Liver (tissue), 3 donors: ENCODE measurements around the gene PRR36.

Source experiments
- ATF3 ChIP-seq: IDR thresholded peaks from 2 replicates; pipeline ENCODE4 v1.6.1; 2016; ENCODE audit warnings: antibody characterized with exemption
- CTCF ChIP-seq: fragments of 150-350 bp; IDR thresholded peaks from 2 replicates; pipeline ENCODE4 v1.5.1; 2017; ENCODE audit warnings: improper control_type of control experiment, low read depth, low read length; ENCODE audit not compliant: missing input control
- EGR1 ChIP-seq, 2 donors: IDR thresholded peaks; 2 replicates each; pipeline ENCODE4 v1.6.1; 2016 to 2018; ENCODE audit warnings: antibody characterized with exemption in 2 of 2, low read depth in 2 of 2
- FOXA1 ChIP-seq: IDR thresholded peaks from 2 replicates; pipeline ENCODE4 v1.6.1; 2016; ENCODE audit warnings: antibody characterized with exemption
- HNF4G ChIP-seq: IDR thresholded peaks from 2 replicates; pipeline ENCODE4 v1.6.1; 2016; ENCODE audit warnings: antibody characterized with exemption
- JUND ChIP-seq, 2 donors: IDR thresholded peaks; 2 replicates each; pipeline ENCODE4 v1.6.1; 2016; ENCODE audit warnings: antibody characterized with exemption in 2 of 2
- MAX ChIP-seq: IDR thresholded peaks from 2 replicates; pipeline ENCODE4 v1.6.1; 2016; ENCODE audit warnings: antibody characterized with exemption
- NR2F2 ChIP-seq: IDR thresholded peaks from 2 replicates; pipeline ENCODE4 v1.6.1; 2016; ENCODE audit warnings: antibody characterized with exemption
- RAD21 ChIP-seq, 2 donors: IDR thresholded peaks; 2 replicates each; pipeline ENCODE4 v1.6.1; 2016; ENCODE audit warnings: antibody characterized with exemption in 2 of 2, mild to moderate bottlenecking in 2 of 2
- SP1 ChIP-seq: IDR thresholded peaks from 2 replicates; pipeline ENCODE4 v1.6.1; 2018; ENCODE audit warnings: antibody characterized with exemption, mild to moderate bottlenecking
- TAF1 ChIP-seq: conservative IDR thresholded peaks from 2 replicates; pipeline ENCODE4 v1.6.1; 2016; ENCODE audit warnings: antibody characterized with exemption, mild to moderate bottlenecking
- YY1 ChIP-seq: IDR thresholded peaks from 2 replicates; pipeline ENCODE4 v1.6.1; 2016; ENCODE audit warnings: antibody characterized with exemption, mild to moderate bottlenecking
- donor health status: healthy.
- donor health status: healthy.

- TF ChIP-seq CTCF (no peak), RAD21 (IDR thresholded peaks at IDR 0.05) (no peak), EGR1 (IDR thresholded peaks at IDR 0.05; ENCODE audit: low read depth in 2 of 2) (no peak), TAF1 (no peak), MAX (no peak), FOXA1 (no peak), YY1 (no peak), SP1 (no peak), ATF3 (no peak), HNF4G (no peak), NR2F2 (no peak), JUND (IDR thresholded peaks at IDR 0.05) (no peak)
Measured at GRCh38 chr19:7843521-7843920, 30.7 kb downstream of the PRR36 start.
